DOHH2 (cell line): ENCODE results near the gene SOBP.

Experiments
- H3F3A ChIP-seq: fragments of 200-600 bp; sonication (generic), shearing (Covaris generic); 2 replicates; pipeline ENCODE4 v1.6.0; 2016; ENCODE audit warnings: antibody characterized with exemption, mild to moderate bottlenecking; ENCODE audit not compliant: control insufficient read depth, insufficient read depth
- H3K27ac ChIP-seq: fragments of 200-600 bp; sonication (generic); 2 replicates; pipeline ENCODE4 v1.5.1; 2014; ENCODE audit warnings: low read depth, mild to moderate bottlenecking, low read length, moderate library complexity
- H3K27me3 ChIP-seq: fragments of 200-600 bp; sonication (generic); 2 replicates; pipeline ENCODE4 v1.6.1; 2014; ENCODE audit warnings: mild to moderate bottlenecking, low read length, mixed read lengths; ENCODE audit not compliant: control insufficient read depth
- H3K36me3 ChIP-seq: fragments of 200-600 bp; sonication (generic); 2 replicates; pipeline ENCODE4 v1.6.1; 2014; ENCODE audit warnings: mild to moderate bottlenecking, low read length, moderate library complexity, mixed read lengths; ENCODE audit not compliant: control insufficient read depth
- H3K4me1 ChIP-seq: fragments of 200-600 bp; sonication (generic); 2 replicates; pipeline ENCODE4 v1.6.1; 2014; ENCODE audit warnings: mild to moderate bottlenecking, low read length, mixed read lengths; ENCODE audit not compliant: control insufficient read depth
- H3K4me2 ChIP-seq: fragments of 200-600 bp; sonication (generic); 2 replicates; pipeline ENCODE4 v1.6.0; 2014; ENCODE audit warnings: mild to moderate bottlenecking, low read length, moderate library complexity
- H3K4me3 ChIP-seq: fragments of 200-600 bp; sonication (generic); 2 replicates; pipeline ENCODE4 v1.5.1; 2014; ENCODE audit warnings: mild to moderate bottlenecking, low read length, mixed read lengths
- H3K79me2 ChIP-seq: fragments of 200-600 bp; sonication (generic); 2 replicates; pipeline ENCODE4 v1.6.1; 2014; ENCODE audit warnings: mild to moderate bottlenecking, low read length, mixed read lengths; ENCODE audit not compliant: control insufficient read depth
- H3K9me2 ChIP-seq: fragments of 200-600 bp; sonication (generic); replicated peaks from 2 replicates; pipeline ENCODE4 v1.6.1; 2014; ENCODE audit warnings: mild to moderate bottlenecking, low read length, mixed read lengths; ENCODE audit not compliant: control insufficient read depth
- H3K9me3 ChIP-seq: fragments of 200-600 bp; sonication (generic); 2 replicates; pipeline ENCODE4 v1.6.1; 2014; ENCODE audit warnings: antibody characterized with exemption, low read length, mixed read lengths; ENCODE audit not compliant: control insufficient read depth, insufficient read depth
- H4K20me1 ChIP-seq: fragments of 200-600 bp; sonication (generic); 2 replicates; pipeline ENCODE4 v1.6.0; 2014; ENCODE audit warnings: low read depth, mild to moderate bottlenecking, antibody characterized with exemption, low read length, moderate library complexity; ENCODE audit not compliant: control insufficient read depth, insufficient read depth
- EZH2phosphoT487 ChIP-seq: fragments of 200-600 bp; sonication (generic); IDR thresholded peaks from 2 replicates; pipeline ENCODE4 v1.6.1; 2017; ENCODE audit warnings: borderline replicate concordance, mild to moderate bottlenecking, antibody characterized with exemption, low read length, moderate library complexity, mixed read lengths
- TF ChIP-seq, protein P1 (sequence below): fragments of 200-600 bp; sonication (generic); IDR thresholded peaks from one replicate; pipeline ENCODE4 v1.5.1; 2014; ENCODE audit warnings: antibody characterized with exemption, mild to moderate bottlenecking, low read depth, low read length; ENCODE audit not compliant: poor library complexity, severe bottlenecking

The SOBP gene

DNA sequence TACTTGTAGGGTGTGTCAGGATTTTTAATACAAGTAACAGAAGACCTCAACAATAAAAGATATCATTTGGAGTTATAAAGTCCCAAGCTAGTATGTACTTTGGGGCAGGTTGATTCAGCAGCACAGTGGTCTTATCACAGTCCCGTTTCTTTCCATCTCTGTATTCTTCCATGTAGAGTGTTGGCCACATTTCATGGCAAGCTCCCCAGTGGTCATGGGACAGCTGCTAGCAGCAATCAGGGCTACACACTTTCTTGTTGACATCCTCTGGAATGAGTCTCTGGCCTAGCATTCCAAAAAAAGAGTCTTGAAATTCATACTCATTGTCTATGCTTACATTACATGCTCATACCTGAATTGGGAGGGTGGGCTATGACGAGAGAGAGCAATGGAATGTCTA is 53.2 kb downstream of the SOBP start:
- no peaks in the 10 kb centered on the region for H3K9me2 ChIP-seq
- no peak overlapping the region for H3K27ac ChIP-seq

DNA sequence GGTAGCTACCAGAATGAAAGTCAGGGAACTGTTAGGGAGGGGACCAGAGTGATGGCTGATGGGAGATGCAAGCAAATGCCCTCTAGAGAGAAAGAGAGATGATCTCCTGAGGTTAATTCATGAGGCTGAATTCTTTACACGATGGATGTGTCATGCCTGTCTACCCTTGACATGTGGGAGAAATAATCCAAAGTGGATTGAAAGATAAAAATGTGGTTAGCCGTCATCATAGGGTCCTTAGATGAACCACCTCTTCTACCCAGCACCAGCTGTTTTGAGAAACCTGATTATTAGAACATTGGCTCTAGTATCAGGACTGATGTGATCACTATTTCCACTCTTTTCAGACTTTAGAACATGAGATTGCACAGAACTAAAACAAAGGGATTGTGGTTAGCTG is 53.6 kb downstream of the SOBP start:
- H3K9me2 ChIP-seq = no peaks in the 10 kb centered on the region
- no peak overlapping the region for H3K27ac ChIP-seq
- no peaks in the 10 kb centered on the region for H3K9me3 ChIP-seq
- H3K36me3 ChIP-seq = peaks cover 3% of the 10 kb centered on the region; the same call in 1 of the 2 replicates
- TF ChIP-seq EZH2phosphoT487 = no peak
- TF ChIP-seq, protein P1, sequence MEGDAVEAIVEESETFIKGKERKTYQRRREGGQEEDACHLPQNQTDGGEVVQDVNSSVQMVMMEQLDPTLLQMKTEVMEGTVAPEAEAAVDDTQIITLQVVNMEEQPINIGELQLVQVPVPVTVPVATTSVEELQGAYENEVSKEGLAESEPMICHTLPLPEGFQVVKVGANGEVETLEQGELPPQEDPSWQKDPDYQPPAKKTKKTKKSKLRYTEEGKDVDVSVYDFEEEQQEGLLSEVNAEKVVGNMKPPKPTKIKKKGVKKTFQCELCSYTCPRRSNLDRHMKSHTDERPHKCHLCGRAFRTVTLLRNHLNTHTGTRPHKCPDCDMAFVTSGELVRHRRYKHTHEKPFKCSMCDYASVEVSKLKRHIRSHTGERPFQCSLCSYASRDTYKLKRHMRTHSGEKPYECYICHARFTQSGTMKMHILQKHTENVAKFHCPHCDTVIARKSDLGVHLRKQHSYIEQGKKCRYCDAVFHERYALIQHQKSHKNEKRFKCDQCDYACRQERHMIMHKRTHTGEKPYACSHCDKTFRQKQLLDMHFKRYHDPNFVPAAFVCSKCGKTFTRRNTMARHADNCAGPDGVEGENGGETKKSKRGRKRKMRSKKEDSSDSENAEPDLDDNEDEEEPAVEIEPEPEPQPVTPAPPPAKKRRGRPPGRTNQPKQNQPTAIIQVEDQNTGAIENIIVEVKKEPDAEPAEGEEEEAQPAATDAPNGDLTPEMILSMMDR = no peak
- H3K4me1 ChIP-seq = peaks cover 6% of the 10 kb centered on the region
- H4K20me1 ChIP-seq = no peaks in the 10 kb centered on the region
- H3K4me2 ChIP-seq = no peak overlapping the region
- no peaks in the 10 kb centered on the region; the same call in 1 of the 2 replicates for H3F3A ChIP-seq
- H3K4me3 ChIP-seq = no peak overlapping the region
- H3K79me2 ChIP-seq = no peaks in the 10 kb centered on the region
- H3K27me3 ChIP-seq = no peaks in the 10 kb centered on the region

More for the DNA sequence above, 53.2 kb downstream of the SOBP start:
- Histone ChIP-seq H3K36me3 (peaks cover 5% of the 10 kb centered on the region; the same call in 1 of the 2 replicates), H3K4me2 (no peak overlapping the region), H3F3A (no peaks in the 10 kb centered on the region; the same call in 1 of the 2 replicates), H3K9me3 (no peaks in the 10 kb centered on the region), H3K79me2 (no peaks in the 10 kb centered on the region), H3K27me3 (no peaks in the 10 kb centered on the region), H4K20me1 (no peaks in the 10 kb centered on the region), H3K4me1 (peaks cover 11% of the 10 kb centered on the region), H3K4me3 (no peak overlapping the region)
- TF ChIP-seq EZH2phosphoT487 = no peak
- TF ChIP-seq, protein P1 = no peak

DNA sequence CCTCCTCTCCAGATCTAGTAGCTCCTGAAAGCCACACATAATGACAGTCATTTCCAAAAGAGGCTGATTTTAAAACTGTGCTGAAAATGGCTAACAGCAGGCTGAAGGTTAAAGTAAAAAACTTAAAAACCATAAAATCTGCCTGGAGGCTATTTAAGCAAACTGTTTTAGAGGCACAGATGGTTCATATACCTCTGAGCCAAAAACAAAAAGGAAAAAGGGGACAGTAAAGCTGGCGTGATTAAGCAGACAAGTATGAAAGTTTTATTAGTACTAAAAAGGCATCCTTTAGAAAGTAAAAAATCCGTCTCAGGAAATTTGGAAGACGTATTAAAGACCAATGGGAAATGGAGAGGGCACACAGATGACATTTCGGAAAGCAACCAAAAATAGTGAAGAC is 55.8 kb downstream of the SOBP start:
- TF ChIP-seq, protein P1 = no peak
- TF ChIP-seq EZH2phosphoT487 = no peak
- Histone ChIP-seq H3K9me2 (no peaks in the 10 kb centered on the region), H3K9me3 (no peaks in the 10 kb centered on the region)

More for the DNA sequence above, 55.8 kb downstream of the SOBP start:
- no peaks in the 10 kb centered on the region for H3K27me3 ChIP-seq
- H3K79me2 ChIP-seq = no peaks in the 10 kb centered on the region
- H3F3A ChIP-seq = peaks cover 2% of the 10 kb centered on the region
- H3K4me1 ChIP-seq = peaks cover 16% of the 10 kb centered on the region
- H4K20me1 ChIP-seq = no peaks in the 10 kb centered on the region
- H3K4me2 ChIP-seq = no peak overlapping the region
- no peak overlapping the region for H3K4me3 ChIP-seq
- peaks cover 2% of the 10 kb centered on the region; the same call in 1 of the 2 replicates for H3K36me3 ChIP-seq
- no peak overlapping the region for H3K27ac ChIP-seq
